GM21786 (cell line): ENCODE data around the gene OSBP2.

Experiments used
- ATAC-seq: cut with Tn5 transposase; IDR thresholded peaks from one replicate; pipeline ENCODE4 v1.9.1; 2021; ENCODE audit not compliant: unreplicated experiment

OSBP2 gene

GRCh38 chr22:30928401-30928800 lies 233.7 kb downstream of the OSBP2 start:
- no peak for ATAC-seq

GRCh38 chr22:30930228-30930627 lies 235.6 kb downstream of the OSBP2 start:
- no peak for ATAC-seq

- no peak for ATAC-seq
Measured at GRCh38 chr22:30931541-30932300, 237.0 kb downstream of the OSBP2 start.

- no peak for ATAC-seq
Measured at GRCh38 chr22:30932661-30933060, 238.0 kb downstream of the OSBP2 start.

GRCh38 chr22:30933457-30933856 lies 238.8 kb downstream of the OSBP2 start:
- no peak for ATAC-seq

GRCh38 chr22:30934053-30934452 lies 239.4 kb downstream of the OSBP2 start:
- ATAC-seq, result no peak

- ATAC-seq, result no peak
Measured at GRCh38 chr22:30940685-30941362, 246.2 kb downstream of the OSBP2 start.

GRCh38 chr22:30941363-30941740 lies 246.7 kb downstream of the OSBP2 start:
- no peak for ATAC-seq

GRCh38 chr22:30943368-30943767 lies 248.7 kb downstream of the OSBP2 start:
- no peak for ATAC-seq

GRCh38 chr22:30944986-30945385 lies 250.3 kb downstream of the OSBP2 start:
- ATAC-seq, result no peak

- no peak for ATAC-seq
Measured at GRCh38 chr22:30945653-30946052, 251.0 kb downstream of the OSBP2 start.

- ATAC-seq, result no peak
Measured at GRCh38 chr22:30946354-30946753, 251.7 kb downstream of the OSBP2 start.

- no peak for ATAC-seq
Measured at GRCh38 chr22:30947173-30947815, 252.6 kb downstream of the OSBP2 start.

- no peak for ATAC-seq
Measured at GRCh38 chr22:30947816-30948454, 253.3 kb downstream of the OSBP2 start.

- ATAC-seq, result no peak
Measured at GRCh38 chr22:30948930-30949342, 254.3 kb downstream of the OSBP2 start.

GRCh38 chr22:30949934-30950660 lies 255.4 kb downstream of the OSBP2 start:
- no peak for ATAC-seq

GRCh38 chr22:30953206-30953605 lies 258.5 kb downstream of the OSBP2 start:
- no peak for ATAC-seq

- ATAC-seq, result no peak
Measured at GRCh38 chr22:30955153-30955552, 260.5 kb downstream of the OSBP2 start.
